HL-60/S4 treated with retinoic acid at 250 ng/mL for 4 days and 3 days (cell line): ENCODE results near the gene AIMP2.
"Not testable (repeated sequence)": the region's sequence is repeated elsewhere in the genome, so short reads cannot be mapped to it uniquely, and the experiment has no call there.

Experiments used
- in situ Hi-C: fragments of 300-500 bp; cut with MboI; formaldehyde crosslinking; loops from 2 replicates; pipeline ENCODE4 v1.7.0; 2022; ENCODE audit warnings: low sequenced_read_pairs

Gene AIMP2

GRCh38 chr7:6008668-6009611 lies at the start of gene AIMP2, which contains the start of gene PMS2:
Gene AIMP2 (plus strand): TSS chr7:6009272. CDS start chr7:6009364, 92 bp downstream.
Gene PMS2 (minus strand): TSS chr7:6009049. CDS start chr7:6009019, 30 bp downstream.
- in situ Hi-C loops, result no loop called here

GRCh38 chr7:5963205-5963604 lies 45.9 kb upstream of the AIMP2 start:
- in situ Hi-C loops, result not testable (repeated sequence)

- in situ Hi-C loops, result not testable (repeated sequence)
Observed at GRCh38 chr7:5963810-5964209, 45.3 kb upstream of the AIMP2 start.

GRCh38 chr7:5970347-5970911 lies 38.6 kb upstream of the AIMP2 start, which contains the start of gene RSPH10B:
Gene RSPH10B (minus strand): TSS chr7:5970689. CDS start chr7:5967116, 3,573 bp downstream.
- in situ Hi-C loops, result not testable (repeated sequence)

GRCh38 chr7:5973580-5973979 lies 35.5 kb upstream of the AIMP2 start:
- in situ Hi-C loops, result not testable (repeated sequence)

GRCh38 chr7:5979680-5980314 lies 29.3 kb upstream of the AIMP2 start:
- in situ Hi-C loops, result not testable (repeated sequence)

GRCh38 chr7:5987061-5987460 lies 22.0 kb upstream of the AIMP2 start:
- in situ Hi-C loops, result not testable (repeated sequence)

GRCh38 chr7:5997210-5997808 lies 11.8 kb upstream of the AIMP2 start:
- in situ Hi-C loops, result no loop called here

- in situ Hi-C loops, result no loop called here
Observed at GRCh38 chr7:6007386-6007785, 1.7 kb upstream of the AIMP2 start.

GRCh38 chr7:6007835-6008590 lies 1.1 kb upstream of the AIMP2 start:
- in situ Hi-C loops, result not testable (repeated sequence)

- in situ Hi-C loops, result not testable (repeated sequence)
Observed at GRCh38 chr7:6010370-6010769, 1.3 kb downstream of the AIMP2 start.

- in situ Hi-C loops, result no loop called here
Observed at GRCh38 chr7:6011541-6011940, 2.5 kb downstream of the AIMP2 start.

GRCh38 chr7:6012355-6013104 lies 3.5 kb downstream of the AIMP2 start:
- in situ Hi-C loops, result no loop called here

GRCh38 chr7:6015917-6016652 lies 7.0 kb downstream of the AIMP2 start:
- in situ Hi-C loops, result no loop called here

GRCh38 chr7:6016653-6016966 lies 7.5 kb downstream of the AIMP2 start:
- in situ Hi-C loops, result no loop called here

- in situ Hi-C loops, result no loop called here
Observed at GRCh38 chr7:6020371-6021286, 11.6 kb downstream of the AIMP2 start.

- in situ Hi-C loops, result no loop called here
Observed at GRCh38 chr7:6022707-6023106, 13.6 kb downstream of the AIMP2 start.

- in situ Hi-C loops, result no loop called here
Observed at GRCh38 chr7:6023974-6024435, 14.9 kb downstream of the AIMP2 start.
